ENCODE data around the gene CSAG1. TPM values are rescaled to one million over a fixed set of nuclear protein-coding genes. Genes with fewer than 3 reads are reported as not detected.
"Not testable (repeated sequence)": the region's sequence is repeated elsewhere in the genome, so short reads cannot be mapped to it uniquely, and the experiment has no call there.

Gene CSAG1
- total and polyA plus RNA-seq, 2 of the 13 experiments (the other 11 are each of a cell fraction or from before 2014, with no cell fraction given) = not detected

GRCh38 chrX:152725409-152725808 is 8.1 kb downstream of the CSAG1 start (continued):
- TF ChIP-seq ZHX1 (CRISPR knock-in tag; IDR thresholded peaks at IDR 0.05; ENCODE audit: low read depth) = no peak
- no peak for TF ChIP-seq ZNF138 (CRISPR knock-in tag; IDR thresholded peaks at IDR 0.05; ENCODE audit: low read depth)

GRCh38 chrX:152713815-152714787 is 19.4 kb downstream of the CSAG1 start, which contains the start of gene MAGEA2B:
MAGEA2B (plus strand) TSS chrX:152714628; CDS start chrX:152717107, 2,479 bp downstream.
- DNase-seq (ENCODE audit: low spot score); H2AFZ ChIP-seq (ENCODE audit: low read length); H3K9me3 ChIP-seq (ENCODE audit: low read length); H3K79me2 ChIP-seq (ENCODE audit: insufficient read depth, low read length); FAIRE-seq; CTCF ChIA-PET (ENCODE audit: low intra/inter-chr PET ratio, low total read pairs); intact Hi-C loops (cut with micrococcal nuclease; ENCODE audit: unreplicated experiment); ATAC-seq; H3K36me3 ChIP-seq (replicated peaks in 1 of 2; ENCODE audit: control insufficient read depth in 1 of 2, insufficient read depth in 2 of 2, low read length in 2 of 2); H3K27ac ChIP-seq (ENCODE audit: extremely low read length, insufficient read depth, low read length); H4K20me1 ChIP-seq (ENCODE audit: insufficient read depth, low read length); H3K4me1 ChIP-seq (ENCODE audit: insufficient read depth, low read length); H3K9ac ChIP-seq (ENCODE audit: insufficient read depth, low read depth, low read length); H3K4me2 ChIP-seq (ENCODE audit: low read depth, low read length); H3K27me3 ChIP-seq (ENCODE audit: control insufficient read depth in 1 of 2, insufficient read depth in 2 of 2, low read length in 2 of 2); POLR2A ChIA-PET; H3K4me3 ChIP-seq (replicated peaks in 1 of 3; ENCODE audit: insufficient read depth in 1 of 3, low read depth in 2 of 3, low read length in 3 of 3); BruUV-seq (replicated peaks); in situ Hi-C loops (cut with HindIII; ENCODE audit: extremely low pct_ligation_motif_present, low pct_unique_long_range_greater_than_20kb): not testable (repeated sequence)
- no CpG with 5 or more reads among the region's 35 CpGs for WGBS (ENCODE audit: low lambda C conversion rate)

GRCh38 chrX:152713195-152713594 is 20.3 kb downstream of the CSAG1 start:
- DNase-seq (ENCODE audit: low spot score); H3K27me3 ChIP-seq (ENCODE audit: control insufficient read depth in 1 of 2, insufficient read depth in 2 of 2, low read length in 2 of 2); BruUV-seq (replicated peaks); POLR2A ChIA-PET; H3K9me3 ChIP-seq (ENCODE audit: low read length); H3K79me2 ChIP-seq (ENCODE audit: insufficient read depth, low read length); H3K4me1 ChIP-seq (ENCODE audit: insufficient read depth, low read length); H4K20me1 ChIP-seq (ENCODE audit: insufficient read depth, low read length); H3K27ac ChIP-seq (ENCODE audit: extremely low read length, insufficient read depth, low read length); FAIRE-seq; H3K9ac ChIP-seq (ENCODE audit: insufficient read depth, low read depth, low read length); H2AFZ ChIP-seq (ENCODE audit: low read length); H3K4me3 ChIP-seq (replicated peaks in 1 of 3; ENCODE audit: insufficient read depth in 1 of 3, low read depth in 2 of 3, low read length in 3 of 3); in situ Hi-C loops (cut with HindIII; ENCODE audit: extremely low pct_ligation_motif_present, low pct_unique_long_range_greater_than_20kb); ATAC-seq; H3K4me2 ChIP-seq (ENCODE audit: low read depth, low read length); H3K36me3 ChIP-seq (replicated peaks in 1 of 2; ENCODE audit: control insufficient read depth in 1 of 2, insufficient read depth in 2 of 2, low read length in 2 of 2); CTCF ChIA-PET (ENCODE audit: low intra/inter-chr PET ratio, low total read pairs); intact Hi-C loops (cut with micrococcal nuclease; ENCODE audit: unreplicated experiment): not testable (repeated sequence)
- no CpG with 5 or more reads among the region's 5 CpGs for WGBS (ENCODE audit: low lambda C conversion rate)

GRCh38 chrX:152709173-152709572 is 24.3 kb downstream of the CSAG1 start, which contains the start of gene CSAG2:
CSAG2 (minus strand) TSS chrX:152709273; CDS start chrX:152709112, 161 bp downstream.
- H3K36me3 ChIP-seq (replicated peaks in 1 of 2; ENCODE audit: control insufficient read depth in 1 of 2, insufficient read depth in 2 of 2, low read length in 2 of 2); FAIRE-seq; H4K20me1 ChIP-seq (ENCODE audit: insufficient read depth, low read length); H3K4me2 ChIP-seq (ENCODE audit: low read depth, low read length); intact Hi-C loops (cut with micrococcal nuclease; ENCODE audit: unreplicated experiment); CTCF ChIA-PET (ENCODE audit: low intra/inter-chr PET ratio, low total read pairs); H3K9me3 ChIP-seq (ENCODE audit: low read length); ATAC-seq; BruUV-seq (replicated peaks); H3K27ac ChIP-seq (ENCODE audit: extremely low read length, insufficient read depth, low read length); POLR2A ChIA-PET; H3K4me3 ChIP-seq (replicated peaks in 1 of 3; ENCODE audit: insufficient read depth in 1 of 3, low read depth in 2 of 3, low read length in 3 of 3); H2AFZ ChIP-seq (ENCODE audit: low read length); H3K79me2 ChIP-seq (ENCODE audit: insufficient read depth, low read length); in situ Hi-C loops (cut with HindIII; ENCODE audit: extremely low pct_ligation_motif_present, low pct_unique_long_range_greater_than_20kb); DNase-seq (ENCODE audit: low spot score); H3K9ac ChIP-seq (ENCODE audit: insufficient read depth, low read depth, low read length); H3K27me3 ChIP-seq (ENCODE audit: control insufficient read depth in 1 of 2, insufficient read depth in 2 of 2, low read length in 2 of 2); H3K4me1 ChIP-seq (ENCODE audit: insufficient read depth, low read length): not testable (repeated sequence)
- no CpG with 5 or more reads among the region's 2 CpGs for WGBS (ENCODE audit: low lambda C conversion rate)

Measured in HepG2 (cell line).